SU-DHL-6 (cell line): ENCODE data around the gene AFF3.

Source experiments
- CTCF ChIP-seq: fragments of 200-600 bp; sonication (generic); IDR thresholded peaks from one replicate; pipeline ENCODE4 v1.5.1; 2017; ENCODE audit warnings: antibody characterized with exemption, mild to moderate bottlenecking, low read length, moderate library complexity; ENCODE audit not compliant: insufficient read depth, poor library complexity, severe bottlenecking
- EZH2phosphoT487 ChIP-seq: fragments of 200-600 bp; sonication (generic), shearing (Covaris generic); conservative IDR thresholded peaks from 2 replicates; pipeline ENCODE4 v1.6.1; 2018; ENCODE audit warnings: mild to moderate bottlenecking, antibody characterized with exemption, low read length, moderate library complexity, mixed read lengths

GRCh38 chr2:99805930-99806476, 336.4 kb downstream of the AFF3 start:
- TF ChIP-seq CTCF = no peak
- TF ChIP-seq EZH2phosphoT487 = no peak
